Fibroblast of skin of abdomen (primary cell): ENCODE measurements around the gene CHTF18. TPM values are rescaled to one million over a fixed set of nuclear protein-coding genes. Genes with fewer than 3 reads are reported as not detected.
A peak's percentile ranks its signal among the peaks of the same experiment; 100 is the strongest.
"Not testable (repeated sequence)": the region's sequence is repeated elsewhere in the genome, so short reads cannot be mapped to it uniquely, and the experiment has no call there.

Experiments
- DNase-seq: peaks from one replicate; pipeline ENCODE4 v3.0.0-alpha.2; 2013
- polyA plus RNA-seq, 2 experiments: library from polyadenylated mRNA; unstranded; fragments of 120-200 nt; gene quantifications; one replicate each; pipeline ENCODE4 v1.2.1, GENCODE V29; 2013; ENCODE audit not compliant: insufficient read length in 2 of 2

CHTF18 gene
- 14.5 TPM for polyA plus RNA-seq (2013, experiment 1 of 2; ENCODE audit: insufficient read length)
- 15.5 TPM for polyA plus RNA-seq (2013, experiment 2 of 2; ENCODE audit: insufficient read length)

- DNase-seq: peak; percentile 92
These were observed at the start of gene CHTF18 for GRCh38 chr16:788399-789126. TSS of gene CHTF18 (plus strand) at chr16:788620. CDS start at chr16:788685, 65 bp downstream.

GRCh38 chr16:739560-740458 is 48.6 kb upstream of the CHTF18 start:
- DNase-seq: no peak

DNA sequence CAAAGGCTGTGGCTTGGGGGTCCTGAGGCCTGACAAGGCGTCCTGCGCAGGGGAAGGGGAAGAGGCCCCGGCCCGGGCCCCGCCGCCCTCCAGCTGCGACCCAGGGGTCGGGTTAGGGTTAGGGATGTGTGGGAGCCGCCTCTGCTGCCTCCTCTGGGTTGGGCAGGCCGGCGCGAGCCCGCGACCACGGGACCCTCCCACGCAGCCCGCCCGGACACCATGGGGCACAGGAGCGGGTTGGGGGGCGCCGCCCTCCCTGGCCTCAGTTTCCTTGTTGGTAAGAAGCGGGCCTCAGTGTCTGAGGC is 48.0 kb upstream of the CHTF18 start:
- no peak for DNase-seq

DNA sequence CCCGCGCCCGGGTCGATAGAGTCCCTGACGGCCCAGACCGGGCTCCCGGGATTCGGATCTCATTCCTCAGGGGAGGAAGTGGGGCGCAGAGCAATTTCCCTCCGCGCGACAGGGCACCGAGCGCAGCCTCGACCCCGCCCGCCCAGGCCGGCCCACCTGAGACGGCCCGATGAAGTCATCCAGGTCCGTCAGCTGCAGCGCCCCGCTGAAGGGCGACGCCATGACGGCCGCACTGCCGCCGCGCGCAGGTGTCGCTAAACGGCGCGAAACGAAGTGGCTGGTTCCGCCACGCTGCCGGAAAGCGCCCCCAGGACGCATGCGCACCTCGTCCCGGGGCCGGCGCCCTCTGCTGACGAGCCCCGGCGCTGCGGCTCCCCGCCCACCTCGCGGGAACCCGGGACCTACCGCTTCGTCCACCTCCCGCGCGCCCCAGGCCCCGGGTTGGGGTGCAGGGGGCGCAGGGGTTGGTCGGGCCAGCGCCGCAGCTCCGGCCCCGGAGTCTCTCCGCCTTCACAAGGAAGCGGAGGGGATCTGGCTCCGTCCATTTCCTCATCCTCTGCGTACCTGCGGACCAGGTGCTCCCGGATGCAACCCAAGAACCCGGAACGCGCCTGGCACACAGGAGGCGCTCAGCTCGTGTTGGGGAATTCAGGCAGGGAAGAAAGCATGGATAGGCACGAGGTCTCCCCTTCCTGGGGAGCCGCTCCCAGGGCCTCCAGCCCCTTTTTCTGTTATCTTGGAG is 47.5 kb upstream of the CHTF18 start, which contains the start of gene CIAO3:
TSS of gene CIAO3 (minus strand) at position 234 of the 742 bp plus-strand sequence. CDS start at position 222, 12 bp downstream.
- DNase-seq: peak; percentile 90

DNA sequence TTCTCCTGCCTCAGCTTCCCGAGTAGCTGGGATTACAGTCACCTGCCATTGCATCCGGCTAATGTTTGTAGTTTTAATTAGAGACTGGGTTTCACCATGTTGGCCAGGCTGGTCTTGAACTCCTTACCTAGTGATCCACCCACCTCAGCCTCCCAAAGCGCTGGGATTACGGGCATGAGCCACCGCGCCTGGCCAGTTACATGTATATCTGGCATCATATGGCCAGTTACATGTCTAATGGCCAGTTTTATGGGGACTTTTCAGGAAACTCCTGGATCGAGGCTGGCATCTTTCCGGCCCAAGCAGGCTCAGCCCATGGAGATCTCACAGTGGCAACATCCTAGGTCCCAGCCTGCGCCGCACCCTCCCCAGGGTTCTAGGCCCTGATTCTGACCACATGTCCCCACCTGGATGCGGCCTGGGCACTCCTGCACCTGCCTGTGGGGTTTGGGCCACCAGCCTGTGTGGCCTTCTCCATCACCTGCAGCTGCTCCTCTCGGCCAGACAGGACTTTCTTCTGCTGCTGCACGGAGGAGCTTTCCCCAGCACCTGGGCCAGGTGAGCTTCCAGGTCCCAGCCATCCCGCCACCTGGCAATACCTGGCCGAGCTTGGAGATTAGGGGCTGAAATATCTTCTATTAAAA is 46.3 kb upstream of the CHTF18 start:
- DNase-seq: no peak

GRCh38 chr16:742894-743293 is 45.5 kb upstream of the CHTF18 start:
- DNase-seq: not testable (repeated sequence)

GRCh38 chr16:743794-744500 is 44.5 kb upstream of the CHTF18 start:
- DNase-seq: no peak

DNA sequence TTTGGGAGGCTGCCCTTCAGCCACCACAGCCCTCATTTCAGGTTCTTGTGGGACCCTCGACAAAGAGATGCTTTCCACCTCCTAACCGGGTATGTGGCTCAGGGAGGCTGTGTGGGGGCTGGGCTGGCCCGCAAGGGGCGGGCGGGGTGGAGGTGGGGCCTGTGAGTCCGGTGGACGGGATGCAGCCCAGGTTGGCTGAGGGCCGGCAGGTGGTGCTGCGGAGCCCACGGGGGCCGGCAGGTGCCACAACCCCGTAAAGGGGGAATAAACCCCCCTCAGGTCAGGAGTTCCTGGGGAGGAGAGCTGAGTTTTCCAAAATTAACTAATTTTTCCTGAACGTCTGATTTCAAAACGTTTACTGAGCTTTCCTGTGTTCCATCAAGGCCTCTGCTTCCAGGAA is 42.7 kb upstream of the CHTF18 start:
- no peak for DNase-seq

- no peak for DNase-seq
These were observed 41.8 kb upstream of the CHTF18 start for GRCh38 chr16:746637-747036.

DNA sequence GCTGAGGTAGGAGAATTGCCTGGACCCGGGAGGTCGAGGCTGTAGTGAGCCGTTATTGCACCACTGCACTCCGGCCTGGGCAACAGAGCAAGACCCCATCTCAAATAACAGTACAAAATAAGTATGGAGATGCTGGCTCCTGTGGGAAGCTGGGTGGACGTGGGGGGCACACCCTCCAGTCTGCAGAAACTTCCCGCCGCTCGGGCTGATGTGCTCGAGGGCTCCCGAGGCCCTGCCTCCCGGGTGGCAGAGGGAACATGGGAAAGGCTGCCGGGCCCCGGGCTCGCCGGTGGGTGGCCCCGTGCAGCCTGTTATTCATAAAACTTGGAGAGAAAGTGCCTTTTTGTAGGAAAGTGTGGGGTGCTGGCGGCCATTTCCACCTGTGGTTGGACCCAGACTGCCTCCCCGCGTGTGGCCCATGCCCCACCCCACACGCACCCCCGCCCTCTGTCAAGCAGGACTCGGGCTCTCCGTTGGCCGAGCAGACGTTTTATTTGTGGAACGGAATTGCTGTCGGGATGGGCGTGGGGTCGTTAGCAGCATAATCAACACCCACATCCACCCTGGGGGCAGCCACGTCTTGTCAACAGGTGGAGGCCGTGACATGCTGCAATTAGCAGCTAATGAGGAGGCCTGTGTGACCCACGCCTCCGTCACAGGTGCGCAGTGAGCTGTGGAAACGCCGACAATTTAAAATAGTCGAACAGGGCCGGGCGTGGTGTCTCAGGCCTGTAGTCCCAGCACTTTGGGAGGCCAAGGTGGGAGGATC is 40.3 kb upstream of the CHTF18 start:
- DNase-seq: no peak

DNA sequence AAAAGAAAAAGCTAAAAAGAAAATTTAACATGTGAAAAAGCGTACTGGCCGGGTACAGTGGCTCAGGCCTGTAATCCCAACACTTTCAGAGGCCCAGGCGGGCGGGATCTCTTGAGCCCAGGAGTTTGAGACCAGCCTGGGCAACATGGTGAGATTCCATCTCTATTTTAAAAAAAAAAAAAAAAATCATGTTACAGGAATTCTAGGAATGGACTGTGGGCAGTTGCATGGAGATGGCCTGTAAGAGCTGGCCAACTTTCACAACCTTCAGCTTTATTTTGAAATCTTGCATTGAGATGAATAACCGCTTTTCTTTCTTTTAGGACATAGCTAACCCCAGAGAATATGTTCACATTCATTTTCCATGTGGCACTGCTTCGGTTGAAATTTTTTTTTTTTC is 39.4 kb upstream of the CHTF18 start:
- peak; percentile 73 for DNase-seq

- DNase-seq: no peak
These were observed 37.9 kb upstream of the CHTF18 start for GRCh38 chr16:750485-750884.

DNA sequence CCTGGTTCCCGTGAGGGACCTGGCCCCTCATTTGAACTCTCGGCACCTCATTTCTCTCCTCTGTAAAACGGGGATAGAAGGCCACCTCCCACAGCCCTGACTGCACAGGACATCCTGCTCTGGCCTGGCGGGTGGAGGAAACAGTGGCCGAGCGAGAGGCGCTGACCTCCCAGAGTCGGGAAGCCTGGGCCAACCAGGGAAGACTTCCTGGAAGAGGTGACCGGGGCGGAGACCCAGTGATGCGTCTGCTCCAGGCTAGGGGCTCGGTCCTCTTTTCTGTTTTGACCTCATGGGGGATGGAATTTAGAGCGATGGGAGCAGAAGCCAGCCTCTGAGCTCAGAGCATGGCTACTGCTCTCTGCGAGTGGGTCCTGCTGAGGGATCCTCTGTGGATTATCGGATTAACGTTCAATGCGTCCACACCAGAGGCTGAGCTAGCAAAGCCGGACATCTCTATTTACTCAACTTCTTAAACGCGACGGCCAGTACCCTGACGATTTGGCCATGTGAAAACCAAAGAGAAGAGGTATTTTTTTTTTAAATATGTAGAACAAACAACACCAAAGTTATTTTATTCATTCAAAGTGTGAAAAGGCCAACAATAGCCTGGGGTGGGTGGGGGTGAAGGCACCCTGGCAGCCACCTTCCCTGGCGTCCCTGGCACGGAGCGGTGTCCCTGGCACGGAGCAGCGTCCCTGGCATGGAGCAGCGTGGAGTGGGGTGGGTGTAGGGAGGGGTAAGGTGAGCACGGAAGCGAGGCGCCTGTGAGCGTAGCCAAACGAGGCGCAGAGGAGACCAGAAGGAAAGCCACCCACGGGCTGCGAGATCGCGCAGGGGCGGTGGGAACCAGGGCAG is 37.0 kb upstream of the CHTF18 start:
- no peak for DNase-seq

DNA sequence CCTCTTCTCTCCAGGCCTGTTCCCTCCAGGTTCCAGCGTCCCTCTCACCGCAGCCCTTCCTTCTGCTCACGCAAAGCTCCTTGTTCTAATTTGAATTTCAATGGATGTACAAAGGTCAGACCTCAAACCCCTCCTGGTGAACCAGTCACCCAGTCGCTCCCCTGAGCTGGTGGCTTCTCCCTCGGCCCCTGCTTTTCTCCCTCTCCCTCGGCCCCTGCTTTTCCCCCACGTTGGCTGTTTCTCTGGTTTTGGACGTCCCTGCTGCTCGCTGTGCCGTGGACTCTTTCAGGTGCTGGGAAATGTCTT is 36.5 kb upstream of the CHTF18 start:
- DNase-seq: no peak

DNA sequence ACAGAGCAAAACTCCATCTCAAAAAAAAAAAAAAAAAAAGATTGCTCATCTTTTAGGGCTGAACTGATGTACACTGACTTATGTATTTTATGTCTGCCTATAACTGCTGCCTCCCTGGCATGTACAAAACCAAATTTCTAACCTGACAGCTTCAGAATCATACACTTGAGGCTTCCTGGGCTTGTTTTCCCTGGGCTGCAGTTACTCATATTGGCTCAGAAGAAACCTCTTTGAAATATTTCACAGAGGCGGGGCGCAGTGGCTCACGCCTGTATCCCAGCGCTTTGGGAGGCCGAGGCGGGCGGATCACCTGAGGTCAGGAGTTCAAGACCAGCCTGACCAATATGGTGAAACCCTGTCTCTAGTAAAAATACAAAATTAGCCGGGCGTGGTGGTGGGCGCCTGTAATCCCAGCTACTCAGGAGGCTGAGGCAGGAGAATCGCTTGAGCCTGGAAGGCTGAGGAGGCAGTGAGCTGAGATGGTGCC is 34.3 kb upstream of the CHTF18 start:
- DNase-seq: not testable (repeated sequence)

DNA sequence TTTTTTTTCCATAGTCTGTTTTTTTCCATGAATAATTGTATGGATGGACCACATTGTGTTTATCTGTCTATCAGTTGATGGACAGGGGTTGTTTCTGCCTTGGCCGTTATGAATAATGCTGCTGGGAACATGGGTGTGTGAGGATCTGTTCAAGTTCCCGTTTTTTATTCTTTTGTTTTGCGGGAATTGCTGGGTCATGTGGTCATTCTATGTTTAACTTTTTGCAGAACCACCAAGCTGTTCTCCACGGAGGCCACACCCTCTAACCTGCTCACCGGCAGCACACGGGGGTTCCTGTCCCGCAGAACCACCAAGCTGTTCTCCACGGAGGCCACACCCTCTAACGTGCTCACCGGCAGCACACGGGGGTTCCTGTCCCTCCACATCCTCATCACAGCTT is 33.8 kb upstream of the CHTF18 start:
- no peak for DNase-seq

DNA sequence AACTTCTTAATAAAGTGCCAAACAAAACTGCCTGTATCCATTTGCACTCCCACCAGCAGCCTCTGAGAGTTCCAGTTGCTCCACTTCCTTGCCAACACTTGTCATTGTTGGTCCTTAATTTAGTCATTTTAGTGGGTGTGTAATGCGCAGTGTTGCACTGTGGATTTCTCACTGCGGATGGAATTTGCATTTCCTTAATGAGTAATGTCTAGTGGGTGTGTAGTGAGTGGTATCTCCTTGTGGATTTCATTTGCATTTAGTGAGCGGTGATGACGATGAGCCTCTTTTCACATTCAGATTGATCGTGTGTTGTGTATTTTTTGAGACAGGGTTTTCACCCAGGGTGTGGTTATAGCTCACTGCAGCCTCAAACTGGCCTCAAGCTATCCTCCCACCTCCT is 32.0 kb upstream of the CHTF18 start:
- no peak for DNase-seq

DNA sequence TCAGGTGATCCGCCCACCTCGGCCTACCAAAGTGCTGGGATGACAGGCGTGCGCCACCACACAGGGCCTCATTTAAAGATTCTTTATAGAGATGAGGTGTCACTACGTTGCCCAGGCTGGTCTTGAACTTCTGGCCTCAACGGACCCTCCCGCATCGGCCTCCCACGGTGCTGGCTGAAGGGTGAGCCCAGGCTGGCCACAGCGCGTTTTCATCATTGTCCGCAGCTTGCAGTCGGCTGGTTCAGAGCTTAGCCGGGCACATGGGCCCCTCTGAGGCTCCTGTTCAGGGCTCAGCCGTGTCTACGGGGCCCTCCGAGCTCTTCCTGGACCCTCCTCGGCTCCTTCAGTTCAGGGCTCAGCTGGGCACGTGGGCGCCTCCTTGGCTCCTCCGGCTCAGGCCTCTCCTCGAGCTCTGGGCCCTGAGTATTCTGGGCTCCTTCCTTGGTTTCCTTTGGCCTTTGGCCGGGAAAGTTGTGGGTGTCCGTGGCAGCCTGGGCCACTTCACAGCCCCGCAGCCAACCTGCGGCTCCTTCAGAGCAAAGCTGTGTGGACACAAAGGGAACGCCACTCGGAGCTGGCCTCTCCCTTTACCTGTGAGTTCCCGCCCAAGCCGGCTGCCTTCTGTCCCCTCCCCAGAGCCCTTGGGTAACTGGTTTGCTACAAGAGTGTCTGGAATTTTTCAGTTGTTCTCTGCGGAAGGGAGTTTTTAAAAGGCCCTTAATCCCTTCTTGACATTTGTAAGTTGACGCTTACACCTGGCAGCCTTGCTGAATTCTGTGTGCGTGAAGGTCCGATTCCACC is 29.1 kb upstream of the CHTF18 start:
- no peak for DNase-seq

- no peak for DNase-seq
These were observed 28.4 kb upstream of the CHTF18 start for GRCh38 chr16:760065-760464.
